ENCODE measurements around the gene TULP4. TPM values are rescaled to one million over a fixed set of nuclear protein-coding genes. Genes with fewer than 3 reads are reported as not detected.

TULP4 gene
- total RNA-seq, 2 donors from 2014 or later: 140 to 199 TPM

DNA sequence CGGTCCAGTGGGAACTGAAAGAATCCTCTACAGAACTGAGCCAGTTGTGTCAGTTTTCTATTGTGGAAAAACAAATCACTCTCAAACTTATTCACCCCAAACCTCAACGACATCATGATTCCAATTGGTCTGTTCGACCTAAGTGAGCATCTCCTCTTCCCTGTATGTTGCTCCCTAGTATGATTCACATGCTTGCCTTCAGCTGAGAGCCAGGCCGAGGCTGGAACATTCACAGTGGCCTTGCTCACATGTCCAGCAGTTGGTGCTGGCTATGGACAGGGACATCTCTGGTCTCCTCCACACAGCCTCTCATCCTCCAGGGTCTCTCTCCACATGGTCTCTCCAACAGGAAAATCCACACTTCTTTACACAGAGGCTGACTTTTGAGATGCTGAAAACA is 219.3 kb downstream of the TULP4 start:
- Histone ChIP-seq H3K27me3 (no peaks in the 10 kb centered on the region), H3K4me1 (peaks cover 0 to 12% of the 10 kb centered on the region in 2 donors), H3K9me3 (peaks cover 0 to 9% of the 10 kb centered on the region in 2 donors), H3K4me3 (no peak overlapping the region), H3K27ac (no peak overlapping the region), H3K36me3 (no peaks in the 10 kb centered on the region)
- TF ChIP-seq, protein P1, sequence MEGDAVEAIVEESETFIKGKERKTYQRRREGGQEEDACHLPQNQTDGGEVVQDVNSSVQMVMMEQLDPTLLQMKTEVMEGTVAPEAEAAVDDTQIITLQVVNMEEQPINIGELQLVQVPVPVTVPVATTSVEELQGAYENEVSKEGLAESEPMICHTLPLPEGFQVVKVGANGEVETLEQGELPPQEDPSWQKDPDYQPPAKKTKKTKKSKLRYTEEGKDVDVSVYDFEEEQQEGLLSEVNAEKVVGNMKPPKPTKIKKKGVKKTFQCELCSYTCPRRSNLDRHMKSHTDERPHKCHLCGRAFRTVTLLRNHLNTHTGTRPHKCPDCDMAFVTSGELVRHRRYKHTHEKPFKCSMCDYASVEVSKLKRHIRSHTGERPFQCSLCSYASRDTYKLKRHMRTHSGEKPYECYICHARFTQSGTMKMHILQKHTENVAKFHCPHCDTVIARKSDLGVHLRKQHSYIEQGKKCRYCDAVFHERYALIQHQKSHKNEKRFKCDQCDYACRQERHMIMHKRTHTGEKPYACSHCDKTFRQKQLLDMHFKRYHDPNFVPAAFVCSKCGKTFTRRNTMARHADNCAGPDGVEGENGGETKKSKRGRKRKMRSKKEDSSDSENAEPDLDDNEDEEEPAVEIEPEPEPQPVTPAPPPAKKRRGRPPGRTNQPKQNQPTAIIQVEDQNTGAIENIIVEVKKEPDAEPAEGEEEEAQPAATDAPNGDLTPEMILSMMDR (IDR thresholded peaks at IDR 0.05): no peak
- DNase-seq (ENCODE audit: low spot score): no peak

GRCh38 chr6:158531970-158532369 is 219.7 kb downstream of the TULP4 start:
- TF ChIP-seq, protein P1 (IDR thresholded peaks at IDR 0.05): no peak
- no peak overlapping the region for H3K27ac ChIP-seq

DNA sequence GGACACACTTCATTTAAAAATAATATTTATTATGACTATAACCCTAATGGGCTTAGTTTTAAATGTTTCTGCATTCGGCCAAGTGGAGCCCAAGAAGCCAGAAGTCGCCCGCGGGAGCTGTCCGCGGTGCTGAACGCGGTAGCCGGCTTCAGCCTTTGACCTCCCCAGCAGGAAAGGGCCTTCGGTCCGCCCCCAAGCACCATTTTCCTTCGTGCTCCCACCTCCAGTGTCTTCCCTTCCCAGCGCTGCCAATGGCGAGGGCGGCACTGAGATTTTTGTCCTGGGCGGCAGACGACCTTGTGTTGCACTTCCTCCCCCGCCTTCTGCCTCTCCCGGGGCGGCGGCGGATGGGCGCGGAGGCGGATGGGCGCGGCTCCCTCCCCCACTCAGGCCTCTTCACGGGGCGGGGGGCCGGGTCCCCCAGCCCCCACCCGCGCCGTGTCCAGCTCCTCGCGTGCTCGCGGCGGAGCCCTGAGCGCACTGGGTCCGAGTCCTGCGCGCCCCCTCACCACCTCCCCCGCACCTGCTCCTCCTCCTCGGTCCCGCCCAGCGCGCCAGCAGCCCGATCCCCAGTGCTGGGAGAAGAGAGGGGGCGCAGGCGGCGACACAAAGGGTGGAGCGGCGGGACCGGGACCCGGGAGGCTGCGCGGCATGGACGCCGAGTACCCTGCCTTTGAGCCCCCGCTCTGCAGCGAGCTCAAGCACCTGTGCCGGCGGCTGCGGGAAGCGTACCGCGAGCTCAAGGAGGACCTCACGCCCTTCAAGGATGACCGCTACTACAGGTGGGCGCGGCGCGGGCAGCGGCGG is 224.0 kb downstream of the TULP4 start:
- Histone ChIP-seq H3K36me3 (no peaks in the 10 kb centered on the region), H3K4me3 (peak overlapping the region; percentile 52 to 65), H3K4me1 (peaks cover 0 to 18% of the 10 kb centered on the region in 2 donors), H3K27me3 (no peaks in the 10 kb centered on the region), H3K9me3 (no peaks in the 10 kb centered on the region), H3K27ac (peak overlapping the region in 1 of 2 donors; percentile 53)
- DNase-seq (ENCODE audit: low spot score): no peak
- TF ChIP-seq, protein P1 (IDR thresholded peaks at IDR 0.05): no peak

More at GRCh38 chr6:158531970-158532369, 219.7 kb downstream of the TULP4 start:
- no peaks in the 10 kb centered on the region for H3K27me3 ChIP-seq
- H3K9me3 ChIP-seq: peaks cover 0 to 5% of the 10 kb centered on the region in 2 donors
- H3K4me1 ChIP-seq: peaks cover 0 to 13% of the 10 kb centered on the region in 2 donors
- DNase-seq (ENCODE audit: low spot score): no peak
- no peaks in the 10 kb centered on the region for H3K36me3 ChIP-seq
- no peak overlapping the region for H3K4me3 ChIP-seq

GRCh38 chr6:158536891-158537798 is 224.9 kb downstream of the TULP4 start:
- Histone ChIP-seq H3K27me3 (no peaks in the 10 kb centered on the region), H3K36me3 (no peaks in the 10 kb centered on the region), H3K9me3 (no peaks in the 10 kb centered on the region), H3K4me1 (peaks cover 0 to 18% of the 10 kb centered on the region in 2 donors), H3K4me3 (peak overlapping the region; percentile 52 to 65), H3K27ac (peak overlapping the region in 1 of 2 donors; percentile 53)
- no peak for DNase-seq (ENCODE audit: low spot score)
- TF ChIP-seq, protein P1 (IDR thresholded peaks at IDR 0.05): no peak

GRCh38 chr6:158538741-158539140 is 226.5 kb downstream of the TULP4 start:
- TF ChIP-seq, protein P1 (IDR thresholded peaks at IDR 0.05): no peak
- Histone ChIP-seq H3K4me3 (no peak overlapping the region), H3K4me1 (peaks cover 0 to 18% of the 10 kb centered on the region in 2 donors), H3K27ac (peak overlapping the region in 1 of 2 donors; percentile 29), H3K36me3 (no peaks in the 10 kb centered on the region), H3K27me3 (no peaks in the 10 kb centered on the region), H3K9me3 (no peaks in the 10 kb centered on the region)
- DNase-seq (ENCODE audit: low spot score): no peak

All from right atrium auricular region (tissue), 2 donors.